Measurements from ENCODE around the gene ERP27.

The ERP27 gene

GRCh38 chr12:14959126-14959440 is 20.7 kb upstream of the ERP27 start:
- no peak for DNase-seq

DNA sequence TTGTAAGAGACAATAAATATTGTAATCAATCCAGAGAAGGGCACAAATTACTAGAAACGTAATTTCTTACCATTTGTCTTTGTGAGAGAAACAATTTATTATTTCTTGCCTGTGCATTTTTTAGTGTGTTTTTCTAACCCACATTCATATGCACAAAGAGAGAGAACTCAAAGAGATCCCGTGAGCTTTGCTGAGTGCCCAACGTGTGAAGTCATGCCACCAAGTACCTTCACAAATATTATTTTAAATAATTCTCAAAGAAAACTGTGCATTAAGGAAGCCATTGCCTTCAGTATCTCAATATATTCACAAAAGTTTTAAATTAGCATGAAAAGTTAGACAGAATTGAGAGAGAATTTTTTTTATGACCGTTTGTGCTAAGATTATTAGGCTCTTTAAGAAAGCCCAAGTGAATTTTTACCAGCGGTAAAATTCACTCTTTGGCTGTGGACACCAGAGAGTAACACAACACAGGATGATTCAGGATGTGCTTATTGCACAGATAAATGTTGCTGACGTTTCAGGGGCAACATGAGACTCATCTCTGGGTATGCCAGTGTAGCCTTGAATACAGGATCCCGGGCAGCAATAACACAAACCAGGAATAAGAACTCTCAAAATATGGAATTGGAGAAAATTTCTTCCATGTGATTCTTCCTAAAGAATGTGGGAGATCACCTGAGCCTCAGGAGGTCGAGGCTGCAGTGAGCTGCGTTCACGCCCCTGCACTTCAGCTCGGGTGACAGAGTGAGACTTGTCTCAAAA is 20.2 kb upstream of the ERP27 start:
- no peak for DNase-seq

- no peak for DNase-seq
Observed at GRCh38 chr12:14957551-14958168, 19.3 kb upstream of the ERP27 start.

GRCh38 chr12:14956905-14957304 is 18.6 kb upstream of the ERP27 start:
- DNase-seq = no peak

GRCh38 chr12:14956024-14956891 is 17.9 kb upstream of the ERP27 start:
- DNase-seq = no peak

- DNase-seq = no peak
Observed at GRCh38 chr12:14954269-14954668, 15.9 kb upstream of the ERP27 start.

DNA sequence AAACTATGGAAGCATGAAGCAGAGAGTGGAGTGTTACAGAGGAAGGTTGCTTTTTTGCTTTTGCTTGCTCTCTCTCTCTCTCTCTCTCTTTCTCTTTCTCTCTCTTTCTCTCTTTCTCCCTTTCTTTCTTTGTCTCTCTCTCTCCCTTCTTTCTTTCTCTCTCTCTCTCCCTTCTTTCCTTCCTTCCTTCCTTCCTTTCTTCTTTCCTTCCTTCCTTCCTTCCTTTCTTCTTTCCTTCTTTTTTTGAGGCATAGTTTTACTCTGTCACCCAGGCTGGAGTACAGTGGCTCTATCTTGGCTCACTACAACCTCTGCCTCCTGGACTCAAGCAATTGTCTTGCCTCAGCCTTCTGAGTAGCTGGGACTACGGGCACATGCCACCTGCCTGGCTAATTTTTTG is 15.4 kb upstream of the ERP27 start:
- DNase-seq = no peak

- no peak for DNase-seq
Observed at GRCh38 chr12:14952299-14952921, 14.1 kb upstream of the ERP27 start.

DNA sequence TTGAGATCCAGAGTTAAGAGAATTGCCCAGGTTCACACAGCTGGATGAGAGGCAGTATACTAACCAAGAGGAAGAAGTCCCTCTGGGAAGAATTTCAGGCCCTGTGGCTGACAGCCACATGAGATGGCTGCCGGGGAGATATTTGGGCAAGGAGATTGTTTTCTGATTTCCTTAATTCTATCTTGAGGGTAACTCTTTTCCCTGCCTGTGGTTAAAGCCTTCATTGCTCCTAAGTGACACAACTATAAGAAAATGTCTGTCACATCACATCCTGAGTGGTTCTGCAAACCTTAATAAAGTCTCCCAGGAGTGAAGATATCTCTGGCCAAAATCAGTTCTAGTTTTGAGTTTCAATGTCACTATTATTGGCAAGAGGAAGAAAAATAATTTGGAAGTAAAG is 13.5 kb upstream of the ERP27 start:
- no peak for DNase-seq

- DNase-seq = no peak
Observed at GRCh38 chr12:14950982-14951746, 12.8 kb upstream of the ERP27 start.

DNA sequence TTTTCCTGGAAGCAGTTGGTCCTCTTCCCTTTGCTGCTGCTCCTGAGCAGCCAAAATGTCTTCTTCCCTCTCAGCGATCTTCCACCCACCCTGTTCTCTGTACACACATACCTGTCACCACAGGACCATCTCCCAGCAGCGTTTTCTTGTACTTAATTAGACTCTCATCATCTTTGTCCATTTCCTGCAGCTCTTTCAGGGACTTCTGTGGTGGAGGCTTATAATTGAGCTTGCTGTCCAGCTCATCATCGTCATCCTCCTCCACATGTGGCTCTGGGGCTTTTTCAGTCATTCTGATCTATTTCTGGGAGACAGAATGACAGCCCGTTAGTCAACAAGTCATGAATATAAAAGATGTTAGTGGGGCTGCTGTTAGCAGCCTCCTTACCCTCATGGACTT is 12.1 kb upstream of the ERP27 start:
- DNase-seq = no peak

DNA sequence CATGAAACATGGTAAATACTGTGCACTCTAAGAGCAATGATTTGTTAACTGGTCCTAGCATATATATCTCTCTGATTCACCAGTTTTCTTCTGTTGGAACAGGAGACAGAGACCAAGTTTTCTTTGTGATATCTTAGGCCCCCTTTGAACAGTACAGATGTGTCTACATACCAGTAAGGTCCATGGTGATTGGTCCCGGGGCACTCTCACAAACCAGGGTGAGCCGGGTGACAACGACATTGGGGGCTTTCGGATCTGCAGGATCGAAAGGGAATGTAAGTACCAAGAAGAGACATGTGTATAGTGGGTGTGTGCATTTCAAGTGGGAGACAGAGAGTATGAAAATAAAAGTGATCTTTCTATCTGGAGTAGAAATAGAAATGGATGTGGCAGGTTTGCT is 11.3 kb upstream of the ERP27 start:
- no peak for DNase-seq

- peak; percentile 32 to 46 for DNase-seq
Observed at GRCh38 chr12:14948672-14949071, 10.3 kb upstream of the ERP27 start.

DNA sequence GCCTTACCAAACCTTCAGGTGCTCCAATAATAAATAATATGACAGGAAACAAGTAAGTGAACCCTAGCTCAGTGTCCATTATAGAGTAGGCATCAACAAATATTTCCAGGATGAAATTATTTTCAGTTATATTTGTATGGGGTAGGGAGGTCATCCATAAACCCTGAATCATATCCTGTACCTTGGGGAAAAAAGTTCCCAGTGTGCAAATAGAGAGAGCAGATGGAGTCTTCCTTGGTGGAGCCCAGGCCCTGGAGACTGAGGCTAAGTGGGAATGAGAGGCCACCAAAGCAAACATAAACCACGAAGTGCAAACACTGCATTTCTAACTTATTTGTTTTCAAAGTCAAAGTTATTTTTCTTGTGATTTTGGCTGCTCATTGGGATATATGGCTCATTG is 8.5 kb upstream of the ERP27 start:
- DNase-seq = no peak

GRCh38 chr12:14946162-14946561 is 7.8 kb upstream of the ERP27 start:
- no peak for DNase-seq

GRCh38 chr12:14942196-14942931 is 4.0 kb upstream of the ERP27 start:
- DNase-seq = no peak

- no peak for DNase-seq
Observed at GRCh38 chr12:14941369-14941768, 3.0 kb upstream of the ERP27 start.

DNA sequence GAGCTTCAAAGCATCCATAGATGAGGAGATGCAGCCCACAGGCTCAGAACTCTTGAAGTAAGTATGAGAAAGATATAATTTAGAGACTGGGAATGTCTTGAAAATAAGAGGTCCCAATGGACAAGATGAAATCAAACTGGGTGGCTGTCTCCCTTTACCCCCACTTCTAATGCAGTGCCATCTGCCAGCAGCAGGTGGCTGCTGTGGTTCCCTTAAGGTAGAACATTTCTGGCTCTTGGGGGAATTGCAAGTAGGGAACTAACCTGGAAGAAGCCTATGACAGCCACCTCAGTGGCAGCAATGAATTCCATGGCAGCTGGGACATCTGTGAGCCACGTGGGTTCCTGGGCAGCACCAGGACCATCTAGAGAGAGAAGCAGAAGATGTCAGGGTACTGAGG is 648 bp downstream of the ERP27 start:
- no peak for DNase-seq

- no peak for DNase-seq
Observed at GRCh38 chr12:14937014-14937413, 1.3 kb downstream of the ERP27 start.

GRCh38 chr12:14936224-14936861 is 2.0 kb downstream of the ERP27 start:
- DNase-seq = no peak

GRCh38 chr12:14935031-14935430 is 3.3 kb downstream of the ERP27 start:
- no peak for DNase-seq

- no peak for DNase-seq
Observed at GRCh38 chr12:14934511-14934910, 3.8 kb downstream of the ERP27 start.
